ENCODE measurements around the gene PPP1R12B. TPM values are rescaled to one million over a fixed set of nuclear protein-coding genes. Genes with fewer than 3 reads are reported as not detected.
"Not testable (repeated sequence)": the region's sequence is repeated elsewhere in the genome, so short reads cannot be mapped to it uniquely, and the experiment has no call there.

Gene PPP1R12B
- total RNA-seq, 1 experiment from 2014 or later, result 33.3 TPM

DNA sequence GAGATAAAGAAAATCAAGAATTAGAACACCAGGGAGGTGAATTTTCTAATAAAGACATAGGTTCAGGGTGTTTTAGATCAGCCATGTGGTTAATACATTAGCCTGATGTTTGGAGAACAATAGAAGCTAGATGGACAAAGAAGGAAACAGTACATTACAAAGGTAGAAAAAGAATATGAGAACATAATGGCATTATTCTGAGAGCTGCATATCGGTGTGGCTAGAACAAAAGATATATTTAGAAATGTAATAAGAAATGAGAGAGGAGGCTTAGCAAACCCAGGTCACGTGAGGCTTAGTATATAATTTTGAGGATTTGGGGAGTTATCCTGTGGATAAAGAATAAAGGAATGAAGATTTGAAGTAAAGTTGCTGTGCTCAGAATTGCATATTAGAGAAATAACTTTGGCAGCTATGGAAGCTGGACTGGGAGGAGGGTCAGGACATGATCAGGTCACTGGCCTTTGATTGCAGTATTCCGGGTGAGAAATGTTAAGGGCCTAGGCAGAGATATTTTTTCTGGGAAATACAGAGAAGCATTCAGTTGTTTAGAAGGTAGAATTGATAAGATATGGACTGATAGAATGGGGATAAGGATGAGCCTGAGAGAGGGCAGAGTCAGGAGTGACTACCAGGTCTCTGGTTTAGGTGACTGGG, 197.3 kb downstream of the PPP1R12B start:
- CTCF ChIA-PET, result not testable (repeated sequence)

DNA sequence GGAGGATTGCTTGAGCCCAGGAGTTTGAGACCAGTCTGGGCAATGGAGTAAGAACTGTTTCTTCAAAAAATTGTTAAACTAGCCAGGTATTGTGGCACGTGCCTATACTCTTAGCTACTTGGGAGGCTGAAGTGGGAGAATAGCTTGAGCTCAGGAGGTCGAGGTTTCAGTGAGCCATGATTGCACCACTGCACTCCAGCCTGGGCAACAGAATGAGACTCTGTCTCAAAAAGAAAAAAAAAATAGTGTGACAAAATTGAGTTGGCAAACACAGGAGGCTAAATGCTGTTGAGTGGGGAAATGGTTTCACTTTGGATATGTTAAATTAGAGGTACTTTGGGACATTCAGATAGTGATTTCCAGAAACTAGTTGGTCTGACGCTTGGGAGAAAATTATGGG, 197.9 kb downstream of the PPP1R12B start:
- H3K4me1 ChIP-seq (replicated peaks; ENCODE audit: insufficient read depth); BruUV-seq (replicated peaks); H3K9me3 ChIP-seq (ENCODE audit: insufficient read depth, low read depth); intact Hi-C loops (cut with micrococcal nuclease; ENCODE audit: unreplicated experiment); DNase-seq; H3K27ac ChIP-seq; POLR2A ChIA-PET (ENCODE audit: unreplicated experiment); H4K20me1 ChIP-seq (ENCODE audit: insufficient read depth); H3K4me3 ChIP-seq; H3K27me3 ChIP-seq (ENCODE audit: insufficient read depth, low read depth); H2AFZ ChIP-seq; H3K4me2 ChIP-seq; H3K79me2 ChIP-seq (ENCODE audit: low read depth); H3K9me2 ChIP-seq (ENCODE audit: insufficient read depth); H3F3A ChIP-seq (ENCODE audit: insufficient read depth, low read depth); H3K36me3 ChIP-seq (ENCODE audit: low read depth): not testable (repeated sequence)
- CTCF ChIA-PET, result interaction anchor here (0.6 kb wide), 1 partner anchor 39 kb away, joined by 3 read pairs; no protein-coding TSS in a partner anchor

More for the DNA sequence above, 197.3 kb downstream of the PPP1R12B start:
- H3F3A ChIP-seq (ENCODE audit: insufficient read depth, low read depth); intact Hi-C loops (cut with micrococcal nuclease; ENCODE audit: unreplicated experiment); H3K27ac ChIP-seq; BruUV-seq (replicated peaks); H3K27me3 ChIP-seq (ENCODE audit: insufficient read depth, low read depth); H3K4me1 ChIP-seq (replicated peaks; ENCODE audit: insufficient read depth); POLR2A ChIA-PET (ENCODE audit: unreplicated experiment); H3K9me3 ChIP-seq (ENCODE audit: insufficient read depth, low read depth); H3K36me3 ChIP-seq (ENCODE audit: low read depth); DNase-seq; H3K4me3 ChIP-seq; H3K4me2 ChIP-seq; H3K9me2 ChIP-seq (ENCODE audit: insufficient read depth); H3K79me2 ChIP-seq (ENCODE audit: low read depth); H2AFZ ChIP-seq; H4K20me1 ChIP-seq (ENCODE audit: insufficient read depth): not testable (repeated sequence)

DNA sequence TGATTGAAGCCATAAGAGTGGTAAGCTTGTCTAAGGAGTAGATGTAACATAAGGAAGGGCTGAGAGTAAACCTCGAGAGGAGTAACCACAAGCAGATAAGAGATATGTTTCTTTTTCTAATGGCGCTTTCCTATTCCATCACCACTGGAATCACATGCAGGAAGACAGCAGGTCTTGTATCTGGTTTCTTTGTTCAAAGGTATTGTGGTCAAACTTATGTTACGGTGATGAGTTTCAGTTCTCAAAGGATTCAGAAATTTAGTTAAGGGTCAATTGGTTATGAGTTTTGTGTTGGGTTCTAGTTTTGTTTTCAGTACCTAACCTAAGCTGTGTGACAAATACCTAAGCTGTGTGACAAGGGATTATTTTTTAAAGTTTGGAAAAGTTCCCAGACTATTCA, 198.3 kb downstream of the PPP1R12B start:
- POLR2A ChIA-PET (ENCODE audit: unreplicated experiment); intact Hi-C loops (cut with micrococcal nuclease; ENCODE audit: unreplicated experiment); H3K27me3 ChIP-seq (ENCODE audit: insufficient read depth, low read depth); H3F3A ChIP-seq (ENCODE audit: insufficient read depth, low read depth); H2AFZ ChIP-seq; H3K36me3 ChIP-seq (ENCODE audit: low read depth); DNase-seq; H3K27ac ChIP-seq; H3K4me3 ChIP-seq; H3K79me2 ChIP-seq (ENCODE audit: low read depth); BruUV-seq (replicated peaks); H3K4me1 ChIP-seq (replicated peaks; ENCODE audit: insufficient read depth); H3K9me3 ChIP-seq (ENCODE audit: insufficient read depth, low read depth); H4K20me1 ChIP-seq (ENCODE audit: insufficient read depth); H3K9me2 ChIP-seq (ENCODE audit: insufficient read depth); H3K4me2 ChIP-seq: not testable (repeated sequence)
- CTCF ChIA-PET, result interaction anchor here (0.6 kb wide), 1 partner anchor 40 kb away, joined by 3 read pairs; no protein-coding TSS in a partner anchor

DNA sequence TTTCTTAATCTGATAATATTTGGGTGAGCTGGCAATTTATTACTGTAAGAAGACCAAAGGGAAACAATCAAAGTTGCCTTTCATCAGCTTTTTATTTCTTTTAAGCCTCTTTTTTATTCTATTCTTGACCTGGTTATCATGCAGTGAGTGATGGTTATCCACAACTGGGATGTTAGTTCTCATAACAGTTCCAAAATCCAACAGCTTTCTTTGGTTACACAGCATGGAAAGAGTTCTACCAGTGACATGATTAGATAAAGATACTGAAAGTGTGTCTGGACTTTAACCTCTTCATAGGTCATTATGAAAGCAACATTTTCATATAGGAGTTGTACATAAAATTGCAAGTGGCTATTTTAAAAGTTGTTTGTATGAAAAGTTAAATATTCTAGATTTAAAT, 198.7 kb downstream of the PPP1R12B start:
- Histone ChIP-seq H3K27ac (no peak overlapping the region), H3F3A (ENCODE audit: insufficient read depth, low read depth) (no peaks in the 10 kb centered on the region), H3K9me3 (ENCODE audit: insufficient read depth, low read depth) (no peaks in the 10 kb centered on the region), H3K79me2 (ENCODE audit: low read depth) (no peaks in the 10 kb centered on the region), H3K4me1 (replicated peaks; ENCODE audit: insufficient read depth) (no peaks in the 10 kb centered on the region), H3K9me2 (ENCODE audit: insufficient read depth) (no peaks in the 10 kb centered on the region), H4K20me1 (ENCODE audit: insufficient read depth) (no peaks in the 10 kb centered on the region), H2AFZ (no peak overlapping the region), H3K4me3 (no peak overlapping the region), H3K27me3 (ENCODE audit: insufficient read depth, low read depth) (no peaks in the 10 kb centered on the region), H3K4me2 (no peak overlapping the region), H3K36me3 (ENCODE audit: low read depth) (no peaks in the 10 kb centered on the region)
- TF ChIP-seq, protein P1, sequence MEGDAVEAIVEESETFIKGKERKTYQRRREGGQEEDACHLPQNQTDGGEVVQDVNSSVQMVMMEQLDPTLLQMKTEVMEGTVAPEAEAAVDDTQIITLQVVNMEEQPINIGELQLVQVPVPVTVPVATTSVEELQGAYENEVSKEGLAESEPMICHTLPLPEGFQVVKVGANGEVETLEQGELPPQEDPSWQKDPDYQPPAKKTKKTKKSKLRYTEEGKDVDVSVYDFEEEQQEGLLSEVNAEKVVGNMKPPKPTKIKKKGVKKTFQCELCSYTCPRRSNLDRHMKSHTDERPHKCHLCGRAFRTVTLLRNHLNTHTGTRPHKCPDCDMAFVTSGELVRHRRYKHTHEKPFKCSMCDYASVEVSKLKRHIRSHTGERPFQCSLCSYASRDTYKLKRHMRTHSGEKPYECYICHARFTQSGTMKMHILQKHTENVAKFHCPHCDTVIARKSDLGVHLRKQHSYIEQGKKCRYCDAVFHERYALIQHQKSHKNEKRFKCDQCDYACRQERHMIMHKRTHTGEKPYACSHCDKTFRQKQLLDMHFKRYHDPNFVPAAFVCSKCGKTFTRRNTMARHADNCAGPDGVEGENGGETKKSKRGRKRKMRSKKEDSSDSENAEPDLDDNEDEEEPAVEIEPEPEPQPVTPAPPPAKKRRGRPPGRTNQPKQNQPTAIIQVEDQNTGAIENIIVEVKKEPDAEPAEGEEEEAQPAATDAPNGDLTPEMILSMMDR (conservative IDR thresholded peaks at IDR 0.05), result no peak
- no peak for TF ChIP-seq EZH2 (IDR thresholded peaks at IDR 0.05; ENCODE audit: low read depth)
- POLR2A ChIA-PET (ENCODE audit: unreplicated experiment), result no interaction called here
- no TSS peak for BruUV-seq (replicated peaks)
- DNase-seq, result no peak
- intact Hi-C loops (cut with micrococcal nuclease; ENCODE audit: unreplicated experiment), result no loop called here
- CTCF ChIA-PET, result interaction anchor here (0.6 kb wide), 2 partner anchors 11 to 40 kb away, joined by 3 read pairs; no protein-coding TSS in a partner anchor

DNA sequence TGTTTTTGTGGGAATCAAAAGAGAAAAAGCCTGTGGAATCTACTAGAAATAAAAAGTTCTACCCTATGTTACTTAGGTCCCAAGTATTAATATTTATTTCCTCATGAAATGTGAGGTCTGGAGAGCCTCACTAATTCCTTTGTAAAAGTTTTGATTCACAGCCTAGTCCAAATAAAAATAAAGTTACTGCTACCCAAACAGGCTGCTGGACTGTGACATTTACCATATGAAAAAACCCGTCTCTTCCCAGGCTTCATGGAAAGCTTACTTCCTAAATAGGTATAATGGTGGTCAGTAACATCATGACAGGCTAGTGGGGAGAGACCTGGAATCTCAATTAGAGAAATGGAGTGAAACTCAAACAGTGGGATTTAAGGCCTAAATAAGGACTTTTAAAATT, 201.6 kb downstream of the PPP1R12B start:
- H3K27me3 ChIP-seq (ENCODE audit: insufficient read depth, low read depth); H3K4me1 ChIP-seq (replicated peaks; ENCODE audit: insufficient read depth); intact Hi-C loops (cut with micrococcal nuclease; ENCODE audit: unreplicated experiment); BruUV-seq (replicated peaks); H3K36me3 ChIP-seq (ENCODE audit: low read depth); H3K27ac ChIP-seq; H2AFZ ChIP-seq; H3K4me3 ChIP-seq; POLR2A ChIA-PET (ENCODE audit: unreplicated experiment); H3K4me2 ChIP-seq; H3K9me2 ChIP-seq (ENCODE audit: insufficient read depth); CTCF ChIA-PET; H4K20me1 ChIP-seq (ENCODE audit: insufficient read depth); H3F3A ChIP-seq (ENCODE audit: insufficient read depth, low read depth); H3K79me2 ChIP-seq (ENCODE audit: low read depth); DNase-seq; H3K9me3 ChIP-seq (ENCODE audit: insufficient read depth, low read depth): not testable (repeated sequence)
